ENCODE measurements around the gene NDOR1.

DNA sequence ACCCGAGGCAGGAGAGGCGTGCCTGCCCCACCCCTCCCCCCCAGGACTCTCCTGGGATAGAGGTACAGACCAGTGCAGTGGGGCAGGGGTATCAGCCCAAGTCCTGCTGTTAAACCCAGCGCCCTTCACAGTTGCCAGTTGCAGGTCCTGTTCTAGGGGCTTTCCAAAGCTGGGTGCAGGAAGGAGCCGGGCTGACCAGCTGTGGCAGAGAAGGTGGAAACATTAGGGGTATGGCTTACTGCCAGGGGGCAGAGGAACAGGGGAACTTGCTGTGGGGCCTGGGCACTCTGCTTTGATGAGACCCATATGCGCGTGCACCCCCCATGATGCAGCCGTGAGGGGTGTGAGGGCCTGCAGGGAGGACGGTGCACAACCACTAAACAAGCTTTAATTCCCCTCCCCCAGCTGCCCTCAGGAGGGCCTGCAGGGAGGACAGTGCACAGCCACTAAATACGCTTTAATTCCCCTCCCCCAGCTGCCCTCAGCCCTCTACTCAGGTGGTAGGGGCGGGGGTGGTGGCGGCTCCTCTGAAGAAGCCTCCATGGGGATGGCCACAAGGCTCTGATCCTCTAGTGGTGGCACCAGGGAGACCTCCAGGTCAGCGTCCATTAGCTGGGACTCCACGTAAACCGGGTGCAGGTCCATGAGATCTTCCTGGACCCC, 34.9 kb upstream of the NDOR1 start:
- TF ChIP-seq, protein P1, sequence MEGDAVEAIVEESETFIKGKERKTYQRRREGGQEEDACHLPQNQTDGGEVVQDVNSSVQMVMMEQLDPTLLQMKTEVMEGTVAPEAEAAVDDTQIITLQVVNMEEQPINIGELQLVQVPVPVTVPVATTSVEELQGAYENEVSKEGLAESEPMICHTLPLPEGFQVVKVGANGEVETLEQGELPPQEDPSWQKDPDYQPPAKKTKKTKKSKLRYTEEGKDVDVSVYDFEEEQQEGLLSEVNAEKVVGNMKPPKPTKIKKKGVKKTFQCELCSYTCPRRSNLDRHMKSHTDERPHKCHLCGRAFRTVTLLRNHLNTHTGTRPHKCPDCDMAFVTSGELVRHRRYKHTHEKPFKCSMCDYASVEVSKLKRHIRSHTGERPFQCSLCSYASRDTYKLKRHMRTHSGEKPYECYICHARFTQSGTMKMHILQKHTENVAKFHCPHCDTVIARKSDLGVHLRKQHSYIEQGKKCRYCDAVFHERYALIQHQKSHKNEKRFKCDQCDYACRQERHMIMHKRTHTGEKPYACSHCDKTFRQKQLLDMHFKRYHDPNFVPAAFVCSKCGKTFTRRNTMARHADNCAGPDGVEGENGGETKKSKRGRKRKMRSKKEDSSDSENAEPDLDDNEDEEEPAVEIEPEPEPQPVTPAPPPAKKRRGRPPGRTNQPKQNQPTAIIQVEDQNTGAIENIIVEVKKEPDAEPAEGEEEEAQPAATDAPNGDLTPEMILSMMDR (IDR thresholded peaks at IDR 0.05), result no peak
- TF ChIP-seq POLR2A (IDR thresholded peaks at IDR 0.05), result no peak

Data from thyroid gland (tissue), 4 donors.